ENCODE data around the gene BBS5.

DNA sequence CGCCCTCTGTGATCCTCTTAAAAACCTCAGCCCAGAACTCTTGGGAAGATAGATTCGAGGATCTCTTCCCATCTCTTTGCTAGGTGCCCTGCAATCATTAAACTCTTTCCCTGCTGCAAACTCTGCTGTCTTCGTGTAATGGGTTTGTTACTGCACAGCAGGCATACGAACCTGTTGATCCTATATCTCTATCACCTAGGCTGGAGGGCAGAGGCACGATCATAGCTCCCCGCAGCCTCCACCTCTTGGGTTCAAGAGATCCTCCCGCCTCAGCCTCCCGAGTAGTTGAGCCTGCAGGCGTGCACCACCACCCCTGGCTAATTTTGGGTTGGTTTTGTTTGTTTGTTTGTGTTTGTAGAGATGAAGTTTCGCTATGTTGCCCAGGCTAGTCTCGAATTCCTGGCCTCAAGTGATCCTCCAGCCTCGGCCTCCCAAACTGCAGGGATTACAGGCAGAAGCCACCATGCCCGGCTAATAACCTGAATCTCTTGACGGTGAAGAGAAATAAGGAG lies 493 bp upstream of the BBS5 start:
- TF ChIP-seq SIN3A (IDR thresholded peaks at IDR 0.05; ENCODE audit: borderline replicate concordance, insufficient read depth, low read length), result no peak
- TF ChIP-seq TAF1 (IDR thresholded peaks at IDR 0.05; ENCODE audit: borderline replicate concordance, insufficient read depth, low read length), result no peak
- TF ChIP-seq, protein P1, sequence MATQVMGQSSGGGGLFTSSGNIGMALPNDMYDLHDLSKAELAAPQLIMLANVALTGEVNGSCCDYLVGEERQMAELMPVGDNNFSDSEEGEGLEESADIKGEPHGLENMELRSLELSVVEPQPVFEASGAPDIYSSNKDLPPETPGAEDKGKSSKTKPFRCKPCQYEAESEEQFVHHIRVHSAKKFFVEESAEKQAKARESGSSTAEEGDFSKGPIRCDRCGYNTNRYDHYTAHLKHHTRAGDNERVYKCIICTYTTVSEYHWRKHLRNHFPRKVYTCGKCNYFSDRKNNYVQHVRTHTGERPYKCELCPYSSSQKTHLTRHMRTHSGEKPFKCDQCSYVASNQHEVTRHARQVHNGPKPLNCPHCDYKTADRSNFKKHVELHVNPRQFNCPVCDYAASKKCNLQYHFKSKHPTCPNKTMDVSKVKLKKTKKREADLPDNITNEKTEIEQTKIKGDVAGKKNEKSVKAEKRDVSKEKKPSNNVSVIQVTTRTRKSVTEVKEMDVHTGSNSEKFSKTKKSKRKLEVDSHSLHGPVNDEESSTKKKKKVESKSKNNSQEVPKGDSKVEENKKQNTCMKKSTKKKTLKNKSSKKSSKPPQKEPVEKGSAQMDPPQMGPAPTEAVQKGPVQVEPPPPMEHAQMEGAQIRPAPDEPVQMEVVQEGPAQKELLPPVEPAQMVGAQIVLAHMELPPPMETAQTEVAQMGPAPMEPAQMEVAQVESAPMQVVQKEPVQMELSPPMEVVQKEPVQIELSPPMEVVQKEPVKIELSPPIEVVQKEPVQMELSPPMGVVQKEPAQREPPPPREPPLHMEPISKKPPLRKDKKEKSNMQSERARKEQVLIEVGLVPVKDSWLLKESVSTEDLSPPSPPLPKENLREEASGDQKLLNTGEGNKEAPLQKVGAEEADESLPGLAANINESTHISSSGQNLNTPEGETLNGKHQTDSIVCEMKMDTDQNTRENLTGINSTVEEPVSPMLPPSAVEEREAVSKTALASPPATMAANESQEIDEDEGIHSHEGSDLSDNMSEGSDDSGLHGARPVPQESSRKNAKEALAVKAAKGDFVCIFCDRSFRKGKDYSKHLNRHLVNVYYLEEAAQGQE (IDR thresholded peaks at IDR 0.05; ENCODE audit: insufficient read depth in 1 of 2, low read depth in 2 of 2, low read length in 2 of 2), result no peak
- no peak for TF ChIP-seq POLR2AphosphoS5 (IDR thresholded peaks at IDR 0.05; ENCODE audit: low read depth, low read length)
- TF ChIP-seq FOXP2 (optimal IDR thresholded peaks at IDR 0.05; ENCODE audit: borderline replicate concordance, extremely low read depth, extremely low read length, insufficient read depth), result no peak
